Suprapubic skin (tissue), 4 donors: ENCODE measurements around the gene RABL2B. TPM values are rescaled to one million over a fixed set of nuclear protein-coding genes. Genes with fewer than 3 reads are reported as not detected.
A peak's percentile ranks its signal among the peaks of the same experiment; 100 is the strongest.

ENCODE experiments used
- DNase-seq, 2 donors: peaks; one replicate each; pipeline ENCODE4 v3.0.0-alpha.2; 2019; ENCODE audit warnings: low spot score in 2 of 2
- H3K27ac ChIP-seq: fragments of 200-600 bp; sonication (generic); one replicate; pipeline ENCODE4 v1.5.1; 2019
- H3K27me3 ChIP-seq: fragments of 200-600 bp; sonication (generic); one replicate; pipeline ENCODE4 v1.5.1; 2019
- H3K36me3 ChIP-seq: fragments of 200-600 bp; sonication (generic); one replicate; pipeline ENCODE4 v1.5.1; 2019
- H3K4me1 ChIP-seq: fragments of 200-600 bp; sonication (generic); one replicate; pipeline ENCODE4 v1.5.1; 2019
- H3K4me3 ChIP-seq: fragments of 200-600 bp; sonication (generic); one replicate; pipeline ENCODE4 v1.5.1; 2019; ENCODE audit warnings: mild to moderate bottlenecking
- H3K9me3 ChIP-seq: fragments of 200-600 bp; sonication (generic); one replicate; pipeline ENCODE4 v1.5.1; 2019
- CTCF ChIP-seq, 2 donors: fragments of 200-600 bp in 1 of 2; fragments of 450-650 bp in 1 of 2; sonication (generic) in 1 of 2; IDR thresholded peaks; one replicate each; pipeline ENCODE4 v1.5.1; 2016 to 2019; ENCODE audit warnings: antibody characterized with exemption in 2 of 2, mild to moderate bottlenecking in 1 of 2, moderate library complexity in 1 of 2
- EP300 ChIP-seq: sonication (generic); formaldehyde crosslinking; IDR thresholded peaks from one replicate; pipeline ENCODE4 v1.6.1; 2017; ENCODE audit warnings: antibody characterized with exemption
- POLR2A ChIP-seq, 2 donors: fragments of 450-650 bp; IDR thresholded peaks; one replicate each; pipeline ENCODE4 v1.6.1; 2017; ENCODE audit warnings: antibody characterized with exemption in 2 of 2, mild to moderate bottlenecking in 2 of 2, moderate library complexity in 2 of 2
- POLR2AphosphoS5 ChIP-seq, 3 donors: sonication (generic); formaldehyde crosslinking; IDR thresholded peaks; one replicate each; pipeline ENCODE4 v1.6.1; 2017; ENCODE audit warnings: antibody characterized with exemption in 3 of 3
- WGBS: methylation state at CpG from one replicate; pipeline ENCODE4 v1.1.5; 2018; 5-methylcytosine and 5-hydroxymethylcytosine counted together
- total RNA-seq, 4 donors: library from RNA; depleted of rRNA; stranded (reverse); fragments of >200 nt; gene quantifications; one replicate each; pipeline ENCODE4 v1.1.0, GENCODE V29; 2016

RABL2B gene
- total RNA-seq, 4 donors from 2014 or later = 16.6 to 28.4 (median 24.8) TPM

GRCh38 chr22:50727678-50728522 lies 55.5 kb downstream of the RABL2B start:
- Histone ChIP-seq H3K4me3 (no peak overlapping the region), H3K4me1 (peaks cover 18% of the 10 kb centered on the region), H3K36me3 (no peaks in the 10 kb centered on the region), H3K27me3 (peaks cover 13% of the 10 kb centered on the region), H3K9me3 (no peaks in the 10 kb centered on the region), H3K27ac (no peak overlapping the region)
- peak; percentile 44 to 71 for DNase-seq
- TF ChIP-seq POLR2A (IDR thresholded peaks at IDR 0.05) (no peak), CTCF (IDR thresholded peaks at IDR 0.05) (no peak), POLR2AphosphoS5 (IDR thresholded peaks at IDR 0.05) (no peak), EP300 (no peak)
- WGBS = 79% methylated on average over 20 of the region's 23 CpGs

- 91% methylated on average over 14 of the region's 14 CpGs for WGBS
- DNase-seq = no peak
- TF ChIP-seq POLR2AphosphoS5 (IDR thresholded peaks at IDR 0.05) (no peak), EP300 (no peak), CTCF (IDR thresholded peaks at IDR 0.05) (no peak), POLR2A (IDR thresholded peaks at IDR 0.05) (no peak)
- peaks cover 13% of the 10 kb centered on the region for H3K27me3 ChIP-seq
- peaks cover 11% of the 10 kb centered on the region for H3K4me1 ChIP-seq
- no peaks in the 10 kb centered on the region for H3K36me3 ChIP-seq
- no peak overlapping the region for H3K4me3 ChIP-seq
- no peaks in the 10 kb centered on the region for H3K9me3 ChIP-seq
- no peak overlapping the region for H3K27ac ChIP-seq
Measured at GRCh38 chr22:50726643-50727340, 56.6 kb downstream of the RABL2B start.

GRCh38 chr22:50725597-50725996 lies 57.8 kb downstream of the RABL2B start:
- Histone ChIP-seq H3K4me1 (peaks cover 5% of the 10 kb centered on the region), H3K9me3 (no peaks in the 10 kb centered on the region), H3K27me3 (peaks cover 15% of the 10 kb centered on the region), H3K27ac (no peak overlapping the region), H3K4me3 (no peak overlapping the region), H3K36me3 (no peaks in the 10 kb centered on the region)
- no peak for DNase-seq
- WGBS = 92% methylated on average over 5 of the region's 7 CpGs
- TF ChIP-seq CTCF (IDR thresholded peaks at IDR 0.05) = no peak
- TF ChIP-seq POLR2AphosphoS5 (IDR thresholded peaks at IDR 0.05) = no peak
- no peak for TF ChIP-seq EP300
- TF ChIP-seq POLR2A (IDR thresholded peaks at IDR 0.05) = no peak

- Histone ChIP-seq H3K9me3 (no peaks in the 10 kb centered on the region), H3K36me3 (no peaks in the 10 kb centered on the region), H3K4me3 (no peak overlapping the region), H3K4me1 (peaks cover 14% of the 10 kb centered on the region), H3K27me3 (peaks cover 20% of the 10 kb centered on the region), H3K27ac (no peak overlapping the region)
- no peak for TF ChIP-seq POLR2AphosphoS5 (IDR thresholded peaks at IDR 0.05)
- DNase-seq = no peak
- 80% methylated on average over 8 of the region's 8 CpGs for WGBS
Measured at GRCh38 chr22:50724616-50725015, 58.8 kb downstream of the RABL2B start.

- H3K4me3 ChIP-seq = no peak overlapping the region
- peaks cover 24% of the 10 kb centered on the region for H3K27me3 ChIP-seq
- WGBS = 93% methylated on average over 7 of the region's 7 CpGs
- no peaks in the 10 kb centered on the region for H3K36me3 ChIP-seq
- no peak overlapping the region for H3K27ac ChIP-seq
- peaks cover 14% of the 10 kb centered on the region for H3K4me1 ChIP-seq
- no peak for DNase-seq
- TF ChIP-seq POLR2AphosphoS5 (IDR thresholded peaks at IDR 0.05) (no peak), CTCF (IDR thresholded peaks at IDR 0.05) (no peak), EP300 (no peak), POLR2A (IDR thresholded peaks at IDR 0.05) (no peak)
- H3K9me3 ChIP-seq = no peaks in the 10 kb centered on the region
Measured at GRCh38 chr22:50723991-50724390, 59.4 kb downstream of the RABL2B start.
